Keratinocyte (primary cell): ENCODE data around the gene TMEM94. TPM values are rescaled to one million over a fixed set of nuclear protein-coding genes. Genes with fewer than 3 reads are reported as not detected.

Source experiments
- DNase-seq: peaks from one replicate; pipeline ENCODE4 v3.0.0-alpha.2; 2011; ENCODE audit warnings: low read depth, missing footprints, low spot score
- FAIRE-seq: peaks from 2 replicates; lab custom pipeline; 2011; peaks lifted over from hg19 to GRCh38; lab: Jason Lieb, UNC
- H2AFZ ChIP-seq: 2 replicates; pipeline ENCODE4 v1.6.0; 2012; ENCODE audit warnings: low read length, control low read depth, inconsistent platforms; ENCODE audit not compliant: control insufficient read depth
- H3K27ac ChIP-seq: 2 replicates; pipeline ENCODE4 v1.5.1; 2011; ENCODE audit warnings: low read length; ENCODE audit not compliant: control insufficient read depth, insufficient read depth
- H3K27me3 ChIP-seq: 3 replicates; pipeline ENCODE4 v1.6.0; 2011; ENCODE audit warnings: low read length; ENCODE audit not compliant: control insufficient read depth, insufficient read depth; ENCODE audit errors: extremely low read depth
- H3K36me3 ChIP-seq, 2 experiments: 2 replicates in 1 of 2; 3 replicates in 1 of 2; pipeline ENCODE4 v1.5.1; 2011; ENCODE audit warnings: low read length in 2 of 2, mild to moderate bottlenecking in 1 of 2; ENCODE audit not compliant: control insufficient read depth in 2 of 2, insufficient read depth in 2 of 2; ENCODE audit errors: extremely low read depth in 1 of 2
- H3K4me1 ChIP-seq: 3 replicates; pipeline ENCODE4 v1.5.1; 2011; ENCODE audit warnings: low read length; ENCODE audit not compliant: control insufficient read depth, insufficient read depth; ENCODE audit errors: extremely low read depth
- H3K4me2 ChIP-seq: 3 replicates; pipeline ENCODE4 v1.6.0; 2011; ENCODE audit warnings: low read depth, low read length; ENCODE audit not compliant: control insufficient read depth, insufficient read depth; ENCODE audit errors: extremely low read depth
- H3K4me3 ChIP-seq, 3 experiments: fragments of 200-600 bp in 1 of 3; sonication (generic) in 1 of 3; 2 replicates in 2 of 3; 3 replicates in 1 of 3; pipeline ENCODE4 v1.5.1; 2011 to 2016; ENCODE audit warnings: low read length in 3 of 3, mild to moderate bottlenecking in 3 of 3, control low read depth in 2 of 3, inconsistent platforms in 1 of 3, low read depth in 1 of 3, mixed read lengths in 1 of 3, mixed run types in 1 of 3, moderate library complexity in 1 of 3; ENCODE audit not compliant: control insufficient read depth in 2 of 3, insufficient read depth in 2 of 3; ENCODE audit errors: extremely low read depth in 1 of 3
- H3K79me2 ChIP-seq: 2 replicates; pipeline ENCODE4 v1.6.0; 2012; ENCODE audit warnings: low read length; ENCODE audit not compliant: control insufficient read depth, insufficient read depth
- H3K9ac ChIP-seq: 3 replicates; pipeline ENCODE4 v1.6.0; 2011; ENCODE audit warnings: low read length; ENCODE audit not compliant: control insufficient read depth, insufficient read depth; ENCODE audit errors: extremely low read depth
- H3K9me1 ChIP-seq: 3 replicates; pipeline ENCODE4 v1.6.0; 2011; ENCODE audit warnings: low read length; ENCODE audit not compliant: control insufficient read depth, insufficient read depth; ENCODE audit errors: extremely low read depth
- H3K9me3 ChIP-seq: 2 replicates; pipeline ENCODE4 v1.5.1; 2012; ENCODE audit warnings: low read depth, low read length; ENCODE audit not compliant: control insufficient read depth
- H4K20me1 ChIP-seq: 3 replicates; pipeline ENCODE4 v1.6.0; 2011; ENCODE audit warnings: low read length; ENCODE audit not compliant: control insufficient read depth, insufficient read depth; ENCODE audit errors: extremely low read depth
- CTCF ChIP-seq, 3 experiments: IDR thresholded peaks in 1 of 3; conservative IDR thresholded peaks in 1 of 3; optimal IDR thresholded peaks in 1 of 3; 2 replicates in 2 of 3; 3 replicates in 1 of 3; pipeline versions ENCODE3 to v1.5.1; 2011; ENCODE audit warnings: low read length in 3 of 3, mild to moderate bottlenecking in 3 of 3, moderate library complexity in 2 of 3, control low read depth in 1 of 3, inconsistent platforms in 1 of 3; ENCODE audit not compliant: insufficient read depth in 2 of 3; ENCODE audit errors: extremely low read depth in 1 of 3
- EZH2 ChIP-seq: IDR thresholded peaks from one replicate; pipeline ENCODE4 v1.6.1; 2012; ENCODE audit warnings: inconsistent platforms, mild to moderate bottlenecking, low read length, moderate library complexity
- dilution Hi-C: fragments of 300-500 bp; cut with MboI; formaldehyde crosslinking; loops from one replicate; pipeline ENCODE4 v1.7.0; 2020; ENCODE audit warnings: low sequenced_read_pairs; ENCODE audit not compliant: extremely low pct_ligation_motif_present
- polyA plus RNA-seq, 5 experiments: library from polyadenylated mRNA; depleted of rRNA in 3 of 5; stranded (reverse) in 3 of 5; stranded (forward) in 1 of 5; unstranded in 1 of 5; fragments of >200 nt; gene quantifications; 1 replicate in 1 of 5; 2 replicates in 3 of 5; 3 replicates in 1 of 5; pipeline versions ENCODE4 v1.2.1 to v1.2.3, GENCODE V29; 2011 to 2012; ENCODE audit warnings: missing spikeins in 2 of 5, low read depth in 1 of 5, low replicate concordance in 1 of 5

TMEM94 gene
- polyA plus RNA-seq, 1 donor (not counting 4 experiments of a cell fraction or from before 2014, with no cell fraction given) = 13.6 TPM

- no peaks in the 10 kb centered on the region for H3K9me3 ChIP-seq
- peaks cover 12 to 20% of the 10 kb centered on the region in 2 experiments for H3K36me3 ChIP-seq
- H3K27ac ChIP-seq = no peak overlapping the region
- no peak for TF ChIP-seq EZH2
- no peaks in the 10 kb centered on the region for H3K79me2 ChIP-seq
- H2AFZ ChIP-seq = no peak overlapping the region
- H3K27me3 ChIP-seq = no peaks in the 10 kb centered on the region
- DNase-seq (no peak), FAIRE-seq (no peak)
- H3K4me1 ChIP-seq = no peaks in the 10 kb centered on the region
- no peaks in the 10 kb centered on the region for H3K9me1 ChIP-seq
- H3K4me3 ChIP-seq = no peak overlapping the region
- H3K4me2 ChIP-seq = no peak overlapping the region
- H3K9ac ChIP-seq = no peak overlapping the region
- dilution Hi-C loops = no loop called here
- no peaks in the 10 kb centered on the region for H4K20me1 ChIP-seq
Measured at GRCh38 chr17:75502721-75503329, 46.4 kb downstream of the TMEM94 start.

GRCh38 chr17:75503337-75503950 lies 47.0 kb downstream of the TMEM94 start:
- TF ChIP-seq EZH2 (no peak), CTCF (optimal IDR thresholded peaks at IDR 0.05 in 1 of 3, IDR thresholded peaks at IDR 0.05 in 1 of 3, conservative IDR thresholded peaks at IDR 0.05 in 1 of 3; ENCODE audit: extremely low read depth in 1 of 3, insufficient read depth in 2 of 3, low read length in 3 of 3) (no peak)
- Histone ChIP-seq H4K20me1 (no peaks in the 10 kb centered on the region), H3K9me1 (no peaks in the 10 kb centered on the region), H3K9ac (no peak overlapping the region), H3K27ac (no peak overlapping the region), H3K27me3 (no peaks in the 10 kb centered on the region), H3K79me2 (no peaks in the 10 kb centered on the region), H3K4me2 (no peak overlapping the region), H3K36me3 (peaks cover 11 to 19% of the 10 kb centered on the region in 2 experiments), H3K4me1 (no peaks in the 10 kb centered on the region), H3K4me3 (no peak overlapping the region), H3K9me3 (no peaks in the 10 kb centered on the region), H2AFZ (no peak overlapping the region)
- no peak for DNase-seq
- dilution Hi-C loops = no loop called here
- no peak for FAIRE-seq
